Loucy (cell line): ENCODE data around the gene CCDC57.

Source experiments
- H2AFZ ChIP-seq: fragments of 200-600 bp; sonication (generic); 2 replicates; pipeline ENCODE4 v1.6.0; 2016; ENCODE audit warnings: antibody characterized with exemption, mild to moderate bottlenecking, low read length, moderate library complexity
- H3F3A ChIP-seq: fragments of 200-600 bp; 2 replicates; pipeline ENCODE4 v1.6.0; 2016; ENCODE audit warnings: antibody characterized with exemption, low read depth, mild to moderate bottlenecking
- H3K27me3 ChIP-seq: fragments of 200-600 bp; sonication (generic); 2 replicates; pipeline ENCODE4 v1.6.1; 2014; ENCODE audit warnings: low read length, mild to moderate bottlenecking; ENCODE audit not compliant: insufficient read depth, poor library complexity, severe bottlenecking
- H3K36me3 ChIP-seq: fragments of 200-600 bp; sonication (generic); 2 replicates; pipeline ENCODE4 v1.6.1; 2016; ENCODE audit warnings: low read length; ENCODE audit not compliant: insufficient read depth
- H3K4me1 ChIP-seq: fragments of 200-600 bp; sonication (generic); 2 replicates; pipeline ENCODE4 v1.5.1; 2014; ENCODE audit warnings: low read length, mild to moderate bottlenecking; ENCODE audit not compliant: insufficient read depth, poor library complexity, severe bottlenecking
- H3K4me2 ChIP-seq: fragments of 200-600 bp; sonication (generic); 2 replicates; pipeline ENCODE4 v1.6.0; 2014; ENCODE audit warnings: antibody characterized with exemption, low read length, low read depth, mild to moderate bottlenecking; ENCODE audit not compliant: poor library complexity, severe bottlenecking
- H3K4me3 ChIP-seq: fragments of 200-600 bp; sonication (generic); 2 replicates; pipeline ENCODE4 v1.5.1; 2014; ENCODE audit warnings: low read length, mild to moderate bottlenecking, mixed read lengths; ENCODE audit not compliant: poor library complexity, severe bottlenecking
- H3K79me2 ChIP-seq: fragments of 200-600 bp; sonication (generic); 2 replicates; pipeline ENCODE4 v1.6.1; 2014; ENCODE audit warnings: low read length; ENCODE audit not compliant: insufficient read depth
- H3K9ac ChIP-seq: fragments of 200-600 bp; sonication (generic); 2 replicates; pipeline ENCODE4 v1.6.0; 2014; ENCODE audit warnings: mild to moderate bottlenecking, low read depth, low read length, moderate library complexity; ENCODE audit not compliant: poor library complexity, severe bottlenecking
- H3K9me2 ChIP-seq: fragments of 200-600 bp; sonication (generic); replicated peaks from 2 replicates; pipeline ENCODE4 v1.6.1; 2016; ENCODE audit warnings: low read depth, low read length, mixed read lengths
- H3K9me3 ChIP-seq: fragments of 200-600 bp; sonication (generic); 2 replicates; pipeline ENCODE4 v1.6.1; 2014; ENCODE audit warnings: mild to moderate bottlenecking, antibody characterized with exemption, low read length, low read depth; ENCODE audit not compliant: insufficient read depth
- H4K20me1 ChIP-seq: fragments of 200-600 bp; sonication (generic); 2 replicates; pipeline ENCODE4 v1.6.0; 2014; ENCODE audit warnings: antibody characterized with exemption, low read length, mild to moderate bottlenecking; ENCODE audit not compliant: insufficient read depth, poor library complexity, severe bottlenecking
- EZH2phosphoT487 ChIP-seq: fragments of 200-600 bp; IDR thresholded peaks from 2 replicates; pipeline ENCODE4 v1.6.1; 2018; ENCODE audit warnings: antibody characterized with exemption, mild to moderate bottlenecking, moderate library complexity, borderline replicate concordance
- TF ChIP-seq, protein P1 (sequence below): fragments of 200-600 bp; sonication (generic); conservative IDR thresholded peaks from 2 replicates; pipeline ENCODE4 v1.5.1; 2014; ENCODE audit warnings: mild to moderate bottlenecking, antibody characterized with exemption, low read length

Gene CCDC57

DNA sequence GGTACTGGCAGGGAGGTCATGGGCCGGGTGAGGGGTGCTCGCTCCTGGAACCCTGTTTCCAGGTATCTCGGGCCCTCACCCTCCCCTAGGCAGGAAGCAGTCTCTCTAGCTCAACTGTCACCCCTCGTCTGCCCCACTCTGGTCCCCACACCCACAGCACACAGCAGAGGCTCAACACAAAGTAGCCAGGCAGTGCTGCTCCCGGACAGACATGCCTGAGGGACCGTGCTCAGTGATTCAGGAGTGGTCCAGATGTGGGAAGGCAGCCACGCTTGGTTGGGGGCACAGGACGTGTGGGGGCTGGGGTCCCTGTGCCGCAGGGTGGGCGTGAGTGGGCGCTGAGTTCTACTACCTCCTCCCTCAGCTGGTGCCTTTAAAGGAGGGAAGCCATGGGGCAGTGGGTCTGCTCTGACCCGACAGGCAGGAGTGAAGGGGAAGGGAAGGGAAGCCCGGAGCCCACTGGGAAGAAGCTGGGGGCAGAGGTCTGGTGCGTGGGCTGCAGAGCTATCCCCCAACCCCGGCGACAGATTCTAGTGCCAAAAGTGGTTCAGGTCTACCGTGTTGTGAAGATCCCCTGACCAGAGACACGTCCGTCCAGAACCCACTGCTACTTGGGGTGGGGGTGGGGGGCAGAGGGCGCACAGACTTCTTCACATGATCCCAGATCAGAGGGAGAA lies 28.0 kb upstream of the CCDC57 start:
- Histone ChIP-seq H3K9ac (no peak overlapping the region), H3K36me3 (peaks cover 73% of the 10 kb centered on the region; the same call in 1 of the 2 replicates), H3K4me1 (no peaks in the 10 kb centered on the region), H2AFZ (no peak overlapping the region), H3F3A (no peaks in the 10 kb centered on the region), H3K79me2 (peaks cover 64% of the 10 kb centered on the region; the same call in 1 of the 2 replicates), H3K4me2 (no peak overlapping the region), H3K27me3 (no peaks in the 10 kb centered on the region), H3K9me3 (no peaks in the 10 kb centered on the region), H4K20me1 (peaks cover 92% of the 10 kb centered on the region), H3K4me3 (no peak overlapping the region), H3K9me2 (no peaks in the 10 kb centered on the region)
- TF ChIP-seq, protein P1, sequence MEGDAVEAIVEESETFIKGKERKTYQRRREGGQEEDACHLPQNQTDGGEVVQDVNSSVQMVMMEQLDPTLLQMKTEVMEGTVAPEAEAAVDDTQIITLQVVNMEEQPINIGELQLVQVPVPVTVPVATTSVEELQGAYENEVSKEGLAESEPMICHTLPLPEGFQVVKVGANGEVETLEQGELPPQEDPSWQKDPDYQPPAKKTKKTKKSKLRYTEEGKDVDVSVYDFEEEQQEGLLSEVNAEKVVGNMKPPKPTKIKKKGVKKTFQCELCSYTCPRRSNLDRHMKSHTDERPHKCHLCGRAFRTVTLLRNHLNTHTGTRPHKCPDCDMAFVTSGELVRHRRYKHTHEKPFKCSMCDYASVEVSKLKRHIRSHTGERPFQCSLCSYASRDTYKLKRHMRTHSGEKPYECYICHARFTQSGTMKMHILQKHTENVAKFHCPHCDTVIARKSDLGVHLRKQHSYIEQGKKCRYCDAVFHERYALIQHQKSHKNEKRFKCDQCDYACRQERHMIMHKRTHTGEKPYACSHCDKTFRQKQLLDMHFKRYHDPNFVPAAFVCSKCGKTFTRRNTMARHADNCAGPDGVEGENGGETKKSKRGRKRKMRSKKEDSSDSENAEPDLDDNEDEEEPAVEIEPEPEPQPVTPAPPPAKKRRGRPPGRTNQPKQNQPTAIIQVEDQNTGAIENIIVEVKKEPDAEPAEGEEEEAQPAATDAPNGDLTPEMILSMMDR, result no peak
- TF ChIP-seq EZH2phosphoT487, result no peak

DNA sequence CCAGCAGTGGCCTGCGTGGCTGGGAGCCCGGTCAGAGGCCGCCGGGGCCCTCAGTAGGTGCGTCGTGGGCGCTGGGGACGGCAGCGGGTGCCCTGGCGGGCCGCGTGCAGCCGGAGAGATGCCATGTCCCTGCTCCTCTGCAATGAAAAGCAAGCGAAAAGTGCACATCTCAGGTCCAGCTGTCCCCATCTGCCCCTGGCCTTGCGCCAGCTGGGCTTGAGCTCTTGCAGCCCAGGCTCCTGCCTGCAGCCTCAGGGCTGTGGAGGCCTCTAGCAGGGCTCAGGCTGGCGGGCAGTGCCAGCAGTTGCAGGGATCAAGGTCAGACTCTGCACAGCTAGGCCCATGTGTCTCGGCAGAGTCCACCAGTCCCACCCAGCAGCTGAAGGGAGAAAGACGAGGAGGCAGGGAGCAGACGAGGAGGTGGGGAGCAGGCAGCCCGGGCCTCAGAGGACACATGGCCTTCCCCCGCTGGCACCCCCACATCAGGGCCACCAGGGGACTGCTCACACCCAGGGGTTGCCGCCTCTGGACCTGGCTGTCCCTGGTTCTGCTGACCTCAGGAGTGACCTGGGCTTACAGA lies 27.4 kb upstream of the CCDC57 start:
- no peaks in the 10 kb centered on the region for H3K27me3 ChIP-seq
- peaks cover 72% of the 10 kb centered on the region; the same call in 1 of the 2 replicates for H3K36me3 ChIP-seq
- H3F3A ChIP-seq, result no peaks in the 10 kb centered on the region
- H3K4me1 ChIP-seq, result no peaks in the 10 kb centered on the region
- H3K4me3 ChIP-seq, result no peak overlapping the region
- no peaks in the 10 kb centered on the region for H3K9me2 ChIP-seq
- H4K20me1 ChIP-seq, result peaks cover 92% of the 10 kb centered on the region
- no peaks in the 10 kb centered on the region for H3K9me3 ChIP-seq
- no peak overlapping the region for H2AFZ ChIP-seq
- H3K4me2 ChIP-seq, result no peak overlapping the region
- no peak overlapping the region for H3K9ac ChIP-seq
- peaks cover 70% of the 10 kb centered on the region; the same call in 1 of the 2 replicates for H3K79me2 ChIP-seq
- TF ChIP-seq, protein P1, result no peak
- no peak for TF ChIP-seq EZH2phosphoT487

DNA sequence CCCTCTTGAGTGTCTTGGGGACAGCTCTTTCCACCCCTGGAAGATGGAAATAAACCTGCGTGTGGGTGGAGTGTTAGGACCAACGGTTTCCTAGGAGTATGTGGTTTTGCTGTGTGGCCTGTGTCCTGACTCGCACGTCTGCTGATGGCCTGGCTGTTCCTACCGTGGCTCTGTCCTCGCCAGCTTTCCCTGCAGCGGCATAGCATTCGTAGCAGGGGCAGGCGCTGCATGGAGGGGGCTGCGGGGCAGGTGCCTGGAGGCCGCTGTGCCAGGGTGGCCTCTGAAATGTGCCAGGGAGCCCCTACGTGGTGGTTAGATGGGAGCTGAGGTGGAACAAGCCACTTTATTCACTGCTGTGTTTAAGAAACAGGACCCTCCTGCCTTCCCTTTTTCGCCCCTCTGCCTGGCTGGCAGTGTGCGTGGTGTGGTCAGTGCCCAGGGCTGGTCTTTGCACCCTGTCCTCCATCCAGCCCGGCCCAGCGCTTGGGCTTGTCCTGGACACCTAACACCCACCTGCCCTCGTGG lies 26.8 kb upstream of the CCDC57 start:
- TF ChIP-seq, protein P1, result no peak
- TF ChIP-seq EZH2phosphoT487, result no peak
- Histone ChIP-seq H3K9me2 (no peaks in the 10 kb centered on the region), H3K4me2 (no peak overlapping the region), H3K79me2 (peaks cover 75% of the 10 kb centered on the region), H2AFZ (no peak overlapping the region), H3K4me1 (no peaks in the 10 kb centered on the region), H3K9ac (no peak overlapping the region), H3K27me3 (no peaks in the 10 kb centered on the region), H3K9me3 (no peaks in the 10 kb centered on the region), H3F3A (no peaks in the 10 kb centered on the region), H3K4me3 (no peak overlapping the region), H3K36me3 (peaks cover 72% of the 10 kb centered on the region; the same call in 1 of the 2 replicates), H4K20me1 (peaks cover 92% of the 10 kb centered on the region)
